GM12873 (cell line): ENCODE data around the gene LCN6.

Experiments used
- TF ChIP-seq, protein P1 (sequence below): IDR thresholded peaks from 2 replicates; pipeline ENCODE4 v1.5.1; 2012; ENCODE audit warnings: low read depth, mild to moderate bottlenecking, moderate library complexity, low read length, control low read depth; ENCODE audit not compliant: insufficient read depth; ENCODE audit errors: missing control alignments

The LCN6 gene

GRCh38 chr9:136720898-136721338, 27.4 kb downstream of the LCN6 start:
- TF ChIP-seq, protein P1, sequence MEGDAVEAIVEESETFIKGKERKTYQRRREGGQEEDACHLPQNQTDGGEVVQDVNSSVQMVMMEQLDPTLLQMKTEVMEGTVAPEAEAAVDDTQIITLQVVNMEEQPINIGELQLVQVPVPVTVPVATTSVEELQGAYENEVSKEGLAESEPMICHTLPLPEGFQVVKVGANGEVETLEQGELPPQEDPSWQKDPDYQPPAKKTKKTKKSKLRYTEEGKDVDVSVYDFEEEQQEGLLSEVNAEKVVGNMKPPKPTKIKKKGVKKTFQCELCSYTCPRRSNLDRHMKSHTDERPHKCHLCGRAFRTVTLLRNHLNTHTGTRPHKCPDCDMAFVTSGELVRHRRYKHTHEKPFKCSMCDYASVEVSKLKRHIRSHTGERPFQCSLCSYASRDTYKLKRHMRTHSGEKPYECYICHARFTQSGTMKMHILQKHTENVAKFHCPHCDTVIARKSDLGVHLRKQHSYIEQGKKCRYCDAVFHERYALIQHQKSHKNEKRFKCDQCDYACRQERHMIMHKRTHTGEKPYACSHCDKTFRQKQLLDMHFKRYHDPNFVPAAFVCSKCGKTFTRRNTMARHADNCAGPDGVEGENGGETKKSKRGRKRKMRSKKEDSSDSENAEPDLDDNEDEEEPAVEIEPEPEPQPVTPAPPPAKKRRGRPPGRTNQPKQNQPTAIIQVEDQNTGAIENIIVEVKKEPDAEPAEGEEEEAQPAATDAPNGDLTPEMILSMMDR, result no peak

GRCh38 chr9:136720251-136720897, 28.0 kb downstream of the LCN6 start:
- TF ChIP-seq, protein P1, result no peak

DNA sequence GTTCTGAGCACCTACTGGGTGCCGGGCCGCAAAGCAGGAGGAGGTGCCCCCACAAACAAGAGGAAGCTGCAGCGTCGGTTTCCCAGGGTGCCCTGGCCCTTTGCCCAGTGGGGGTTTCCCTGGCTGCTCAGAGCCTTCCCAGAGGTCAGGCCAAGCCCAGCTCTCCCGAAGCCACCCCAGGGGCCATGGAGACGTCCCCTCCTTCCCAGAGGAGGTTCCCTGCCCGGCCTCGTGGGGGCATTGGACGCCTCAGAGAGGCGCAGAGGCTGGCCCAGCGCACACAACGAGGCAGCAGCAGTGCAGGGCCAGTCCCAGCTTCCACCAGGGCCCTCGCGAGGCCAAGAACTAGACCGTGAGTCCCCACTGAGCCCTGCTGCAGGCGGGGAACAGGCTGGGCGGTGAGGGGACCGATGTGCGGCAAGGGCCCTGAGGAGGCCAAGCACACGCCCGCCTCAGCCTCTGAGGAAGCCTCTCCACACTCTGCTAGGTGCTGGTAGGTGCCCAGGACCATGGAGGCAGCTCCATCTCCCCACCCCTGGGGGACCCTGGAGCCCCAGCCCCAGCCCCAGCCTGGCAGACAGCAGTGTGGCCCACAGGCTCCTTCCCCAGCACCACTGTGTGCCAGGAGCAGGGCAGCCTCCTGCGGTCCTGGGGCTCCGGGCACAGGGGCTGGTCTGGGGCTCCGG, 29.0 kb downstream of the LCN6 start:
- TF ChIP-seq, protein P1, result no peak

GRCh38 chr9:136718345-136719194, 29.8 kb downstream of the LCN6 start:
- TF ChIP-seq, protein P1, result no peak

DNA sequence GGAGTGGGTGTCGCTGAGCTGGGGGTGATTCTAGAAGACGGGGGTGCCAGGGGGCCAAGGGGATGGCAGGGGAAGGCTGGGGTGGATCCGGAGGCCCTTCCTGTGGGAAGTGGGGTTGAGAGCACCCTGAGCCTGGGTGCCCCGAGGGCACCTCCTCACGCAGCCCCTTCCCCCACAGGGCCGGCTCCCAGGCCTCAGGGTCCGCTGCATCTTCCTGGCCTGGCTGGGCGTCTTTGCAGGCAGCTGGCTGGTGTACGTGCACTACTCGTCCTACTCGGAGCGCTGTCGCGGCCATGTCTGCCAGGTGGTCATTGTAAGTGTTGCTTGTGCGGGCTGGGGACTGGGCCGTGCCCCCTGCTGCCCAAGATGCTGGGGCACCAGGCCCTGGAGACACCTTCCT, 30.9 kb downstream of the LCN6 start:
- TF ChIP-seq, protein P1, result no peak

DNA sequence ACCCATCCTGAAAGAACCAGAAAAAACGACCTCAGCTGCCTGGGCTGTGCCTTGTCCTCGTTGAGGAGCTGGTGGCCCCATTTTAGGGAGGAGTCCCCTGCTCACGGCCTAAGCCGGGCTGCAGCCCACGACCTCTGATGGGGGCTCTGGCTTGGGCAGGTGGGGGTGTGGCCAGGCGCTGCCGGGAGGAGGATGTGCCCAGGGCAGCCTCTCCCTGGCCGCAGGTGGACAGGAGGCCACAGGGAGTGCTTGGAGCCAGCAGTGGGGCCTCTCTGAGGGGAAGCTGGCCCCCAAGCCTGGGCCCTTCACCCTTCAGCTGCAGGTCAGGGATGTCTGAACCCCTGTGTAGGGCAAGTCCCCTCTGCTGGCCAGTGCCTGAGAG, 33.4 kb downstream of the LCN6 start:
- TF ChIP-seq, protein P1, result no peak

- TF ChIP-seq, protein P1, result no peak
Measured at GRCh38 chr9:136714096-136714892, 34.0 kb downstream of the LCN6 start.
